Erythroblast (primary cell): Measurements from ENCODE around the gene CMTR1.

ENCODE experiments used
- GATA1 ChIP-seq: IDR thresholded peaks from 2 replicates; pipeline ENCODE4 v1.6.1; 2011; ENCODE audit warnings: low read depth, mild to moderate bottlenecking, control low read depth, low read length, moderate library complexity
- POLR2A ChIP-seq: IDR thresholded peaks from 2 replicates; pipeline ENCODE4 v1.6.1; 2011; ENCODE audit warnings: mild to moderate bottlenecking, low read length

GRCh38 chr6:37399795-37400490 lies 33.1 kb upstream of the CMTR1 start:
- TF ChIP-seq POLR2A = no peak
- no peak for TF ChIP-seq GATA1
